Measurements from ENCODE around the gene ZNF524. TPM values are rescaled to one million over a fixed set of nuclear protein-coding genes. Genes with fewer than 3 reads are reported as not detected.
A peak's percentile ranks its signal among the peaks of the same experiment; 100 is the strongest.
"Not testable (repeated sequence)": the region's sequence is repeated elsewhere in the genome, so short reads cannot be mapped to it uniquely, and the experiment has no call there.

Gene ZNF524
- total RNA-seq, 1 experiment from 2014 or later: 26.4 TPM

GRCh38 chr19:55581823-55582223 lies 18.3 kb upstream of the ZNF524 start:
- intact Hi-C loops (cut with micrococcal nuclease; ENCODE audit: unreplicated experiment) (loop anchor here (5.0 kb wide), 1 partner anchor 35 kb away; the partner anchor contains the start of gene SBK3), in situ Hi-C loops (cut with HindIII; ENCODE audit: low pct_unique_long_range_greater_than_20kb, low sequenced_read_pairs) (no loop called here)
- Histone ChIP-seq H3K36me3 (ENCODE audit: control insufficient read depth, insufficient read depth, low read length) (no peaks in the 10 kb centered on the region; the same call in 1 of the 2 replicates), H3K9me3 (ENCODE audit: control insufficient read depth, insufficient read depth, low read depth, low read length) (no peaks in the 10 kb centered on the region), H3K27ac (ENCODE audit: low read length) (peak overlapping the region; percentile 88), H3K4me3 (ENCODE audit: low read depth in 2 of 2, low read length in 2 of 2) (peak overlapping the region; percentile 44 to 96), H3K27me3 (ENCODE audit: control insufficient read depth, insufficient read depth, low read length) (no peaks in the 10 kb centered on the region), H3K4me1 (ENCODE audit: control insufficient read depth, insufficient read depth, low read length) (peaks cover 24% of the 10 kb centered on the region)
- ChIA-PET CTCF (no interaction called here), POLR2A (interaction anchor here (1.8 kb wide), 1 partner anchor 18 kb away, joined by 10 read pairs; the partner anchor contains the start of gene FIZ1)
- no TSS peak for BruUV-seq (replicated peaks)
- DNase-seq (ENCODE audit: low read depth, low spot score) (no peak), ATAC-seq (no peak)
- no peak for TF ChIP-seq TCF7L2 (IDR thresholded peaks at IDR 0.05; ENCODE audit: low read depth, low read length)
- no peak for TF ChIP-seq REST (IDR thresholded peaks at IDR 0.05; ENCODE audit: insufficient read depth in 1 of 2, low read depth in 2 of 2, low read length in 1 of 2)
- TF ChIP-seq POLR2AphosphoS5 (IDR thresholded peaks at IDR 0.05; ENCODE audit: low read depth, low read length): no peak
- TF ChIP-seq CTCF (IDR thresholded peaks at IDR 0.05): no peak
- no peak for TF ChIP-seq SIN3A (IDR thresholded peaks at IDR 0.05; ENCODE audit: borderline replicate concordance, insufficient read depth, low read depth, low read length)

GRCh38 chr19:55582284-55582683 lies 17.8 kb upstream of the ZNF524 start:
- POLR2A ChIA-PET; ATAC-seq; H3K36me3 ChIP-seq (ENCODE audit: control insufficient read depth, insufficient read depth, low read length); DNase-seq (ENCODE audit: low read depth, low spot score); H3K27me3 ChIP-seq (ENCODE audit: control insufficient read depth, insufficient read depth, low read length); in situ Hi-C loops (cut with HindIII; ENCODE audit: low pct_unique_long_range_greater_than_20kb, low sequenced_read_pairs); H3K27ac ChIP-seq (ENCODE audit: low read length); BruUV-seq (replicated peaks); H3K9me3 ChIP-seq (ENCODE audit: control insufficient read depth, insufficient read depth, low read depth, low read length): not testable (repeated sequence)
- intact Hi-C loops (cut with micrococcal nuclease; ENCODE audit: unreplicated experiment): loop anchor here (5.0 kb wide), 1 partner anchor 35 kb away; the partner anchor contains the start of gene SBK3
- Histone ChIP-seq H3K4me3 (ENCODE audit: low read depth in 2 of 2, low read length in 2 of 2) (peak overlapping the region in 1 of 2 experiments; percentile 25; a peak in 1 of 4 replicates), H3K4me1 (ENCODE audit: control insufficient read depth, insufficient read depth, low read length) (peaks cover 25% of the 10 kb centered on the region)
- CTCF ChIA-PET: interaction anchor here (0.5 kb wide), 1 partner anchor 23 kb away, joined by 3 read pairs; no protein-coding TSS in a partner anchor

- intact Hi-C loops (cut with micrococcal nuclease; ENCODE audit: unreplicated experiment): loop anchor here (5.0 kb wide), 1 partner anchor 37 kb away; the partner anchor contains the start of gene SBK3
These were observed 16.2 kb upstream of the ZNF524 start for GRCh38 chr19:55583897-55584296.

More at GRCh38 chr19:55583897-55584296, 16.2 kb upstream of the ZNF524 start:
- in situ Hi-C loops (cut with HindIII; ENCODE audit: low pct_unique_long_range_greater_than_20kb, low sequenced_read_pairs); BruUV-seq (replicated peaks); DNase-seq (ENCODE audit: low read depth, low spot score); H3K36me3 ChIP-seq (ENCODE audit: control insufficient read depth, insufficient read depth, low read length); ATAC-seq; H3K4me3 ChIP-seq (ENCODE audit: low read depth in 2 of 2, low read length in 2 of 2); H3K27me3 ChIP-seq (ENCODE audit: control insufficient read depth, insufficient read depth, low read length); H3K9me3 ChIP-seq (ENCODE audit: control insufficient read depth, insufficient read depth, low read depth, low read length); H3K27ac ChIP-seq (ENCODE audit: low read length): not testable (repeated sequence)
- ChIA-PET CTCF (interaction anchor here (0.5 kb wide), 1 partner anchor 47 kb away, joined by 8 read pairs; no protein-coding TSS in a partner anchor), POLR2A (interaction anchor here (0.6 kb wide), 1 partner anchor 20 kb away, joined by 3 read pairs; no protein-coding TSS in a partner anchor)
- H3K4me1 ChIP-seq (ENCODE audit: control insufficient read depth, insufficient read depth, low read length): peaks cover 25% of the 10 kb centered on the region

Data from Panc1 (cell line).